Occipital lobe (tissue), 2 donors: ENCODE data around the gene PIEZO1. TPM values are rescaled to one million over a fixed set of nuclear protein-coding genes. Genes with fewer than 3 reads are reported as not detected.
"Not testable (repeated sequence)": the region's sequence is repeated elsewhere in the genome, so short reads cannot be mapped to it uniquely, and the experiment has no call there.

Source experiments
- DNase-seq: peaks from one replicate; lab custom pipeline; 2025; lab: John Stamatoyannopoulos, UW
- total RNA-seq: library from RNA; depleted of rRNA; stranded (reverse); fragments of >200 nt; gene quantifications from one replicate; pipeline ENCODE4 v1.2.3, GENCODE V29; 2014

The PIEZO1 gene
- total RNA-seq, 1 donor from 2014 or later = 4.8 TPM

- no peak for DNase-seq
These were observed 20.9 kb upstream of the PIEZO1 start for GRCh38 chr16:88805887-88806393.

- DNase-seq = no peak
These were observed 20.3 kb upstream of the PIEZO1 start for GRCh38 chr16:88805340-88805715.

DNA sequence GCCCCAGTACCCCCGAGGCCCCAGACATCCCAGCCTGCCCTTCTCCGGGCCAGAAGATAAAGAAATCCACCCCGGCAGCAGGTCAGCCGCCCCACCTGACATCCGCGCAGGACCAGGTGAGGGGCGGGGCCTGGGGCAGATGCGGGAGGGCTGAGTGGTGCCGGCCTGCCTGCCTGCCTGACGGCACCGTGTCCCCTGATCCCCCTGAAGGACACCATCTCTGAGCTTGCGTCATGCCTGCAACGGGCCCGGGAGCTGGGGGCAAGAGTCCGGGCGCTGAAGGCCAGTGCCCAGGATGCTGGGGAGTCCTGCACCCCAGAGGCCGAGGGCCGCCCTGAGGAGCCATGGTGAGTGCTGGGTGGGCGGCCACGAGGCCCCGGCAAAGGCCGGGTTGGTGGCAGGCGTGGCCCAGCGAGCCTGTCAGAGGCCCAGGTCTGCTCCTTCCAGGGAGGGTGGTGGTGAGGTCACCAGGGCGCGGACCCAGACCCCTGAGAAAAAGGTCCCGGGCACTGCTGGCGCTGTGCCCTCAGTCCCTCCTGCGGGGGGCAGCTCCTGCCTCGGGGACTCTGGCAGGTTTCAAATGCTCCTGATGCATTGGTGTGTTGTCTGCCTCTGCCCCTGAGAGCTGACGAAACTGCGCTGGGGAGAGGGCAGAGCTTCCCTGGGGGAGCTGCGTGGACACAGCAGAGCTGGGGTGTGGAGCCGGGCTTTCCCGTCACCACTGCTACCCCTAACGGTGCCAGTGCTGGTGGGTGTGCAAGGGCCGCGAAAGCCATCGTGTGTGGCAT lies 19.7 kb upstream of the PIEZO1 start:
- no peak for DNase-seq

GRCh38 chr16:88804173-88804551 lies 19.1 kb upstream of the PIEZO1 start:
- DNase-seq = no peak

GRCh38 chr16:88803264-88803987 lies 18.4 kb upstream of the PIEZO1 start, which contains the start of gene CDT1:
TSS of gene CDT1 (plus strand) at chr16:88803789. CDS start at chr16:88803832, 43 bp downstream.
- DNase-seq = peak; percentile 48

GRCh38 chr16:88800277-88800592 lies 15.2 kb upstream of the PIEZO1 start:
- no peak for DNase-seq

- no peak for DNase-seq
These were observed 14.7 kb upstream of the PIEZO1 start for GRCh38 chr16:88799569-88800276.

DNA sequence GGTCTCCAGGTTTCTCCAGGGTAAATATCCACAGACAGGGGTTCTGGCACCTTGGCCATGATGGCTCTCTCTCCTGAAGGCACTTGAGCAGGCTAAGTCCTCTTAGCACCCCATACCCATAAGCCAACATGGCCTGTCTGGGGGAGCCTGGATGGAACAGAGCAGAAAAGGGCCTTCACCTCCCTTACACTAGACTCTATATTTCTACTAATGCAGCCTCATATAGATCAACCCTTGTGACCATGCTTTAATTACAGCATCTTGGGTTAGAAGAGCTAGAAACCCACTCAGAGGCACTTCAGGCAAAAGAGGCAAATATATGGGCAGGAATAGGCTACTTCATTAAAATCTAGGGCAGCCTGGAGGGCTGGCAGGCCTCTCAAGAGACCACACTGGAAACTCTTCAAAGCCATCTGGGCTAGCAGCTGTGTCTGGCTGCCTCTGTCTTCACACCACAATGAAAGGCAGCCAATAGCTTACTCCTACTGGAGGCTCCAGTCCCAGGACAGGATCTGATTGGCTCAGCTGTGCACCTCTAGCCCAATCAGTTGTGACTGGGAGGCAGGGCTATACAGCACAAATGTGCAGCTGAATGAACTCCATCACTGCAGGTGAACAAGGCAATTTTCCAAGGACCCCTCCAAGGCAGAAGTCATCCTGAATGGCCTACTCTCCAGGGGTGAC lies 13.9 kb upstream of the PIEZO1 start:
- no peak for DNase-seq

- no peak for DNase-seq
These were observed 13.1 kb upstream of the PIEZO1 start for GRCh38 chr16:88798073-88798472.

DNA sequence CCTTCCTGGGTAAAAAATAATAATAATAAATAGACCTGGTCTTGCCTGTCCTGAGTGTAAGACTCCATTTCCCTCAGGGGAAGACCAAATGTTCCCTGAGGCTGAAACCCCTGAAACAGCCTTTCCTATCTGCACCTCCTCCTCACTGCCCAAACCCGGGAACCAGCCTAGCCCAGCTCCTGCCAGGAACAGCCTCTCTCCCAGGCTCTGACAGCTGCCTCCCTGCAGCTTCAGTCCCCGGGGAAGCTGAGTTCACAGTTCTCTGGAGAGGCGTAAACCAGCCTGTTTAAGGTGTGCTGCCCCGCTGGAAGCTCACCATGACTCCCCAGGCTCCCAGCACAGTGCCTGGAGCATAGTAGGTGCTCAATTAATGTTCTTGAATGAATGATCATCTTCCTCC lies 11.3 kb upstream of the PIEZO1 start:
- no peak for DNase-seq

- no peak for DNase-seq
These were observed 8.4 kb upstream of the PIEZO1 start for GRCh38 chr16:88793251-88793954.

DNA sequence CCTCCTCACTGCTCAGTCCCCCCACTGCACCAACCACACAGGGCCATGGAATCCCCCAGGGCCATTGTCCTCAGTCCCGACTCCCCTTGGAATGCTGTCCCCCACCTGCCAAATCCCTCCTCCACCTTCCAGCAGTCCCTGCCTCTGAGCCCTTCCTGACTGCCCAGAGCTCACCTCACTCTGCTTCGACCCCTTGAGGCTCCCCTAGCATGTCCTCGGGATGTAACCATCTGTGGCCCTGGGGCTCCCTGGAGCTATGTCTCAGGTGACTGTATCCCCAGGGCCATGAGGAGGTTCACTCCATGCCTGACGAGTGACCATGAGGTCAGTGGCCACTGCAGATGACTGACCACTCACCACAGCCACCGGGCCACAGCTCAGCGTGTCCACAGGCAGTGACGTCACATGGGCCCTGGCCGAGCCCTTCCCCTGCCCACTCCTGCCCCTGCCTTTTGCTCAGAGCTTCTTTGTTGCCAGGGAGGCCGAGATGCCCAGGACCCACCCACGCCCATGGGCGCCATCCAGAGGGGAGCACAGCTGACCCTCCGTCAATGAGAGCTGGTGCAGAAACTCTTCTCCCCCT lies 7.7 kb upstream of the PIEZO1 start:
- DNase-seq = no peak

GRCh38 chr16:88792078-88792550 lies 7.1 kb upstream of the PIEZO1 start:
- DNase-seq = no peak

DNA sequence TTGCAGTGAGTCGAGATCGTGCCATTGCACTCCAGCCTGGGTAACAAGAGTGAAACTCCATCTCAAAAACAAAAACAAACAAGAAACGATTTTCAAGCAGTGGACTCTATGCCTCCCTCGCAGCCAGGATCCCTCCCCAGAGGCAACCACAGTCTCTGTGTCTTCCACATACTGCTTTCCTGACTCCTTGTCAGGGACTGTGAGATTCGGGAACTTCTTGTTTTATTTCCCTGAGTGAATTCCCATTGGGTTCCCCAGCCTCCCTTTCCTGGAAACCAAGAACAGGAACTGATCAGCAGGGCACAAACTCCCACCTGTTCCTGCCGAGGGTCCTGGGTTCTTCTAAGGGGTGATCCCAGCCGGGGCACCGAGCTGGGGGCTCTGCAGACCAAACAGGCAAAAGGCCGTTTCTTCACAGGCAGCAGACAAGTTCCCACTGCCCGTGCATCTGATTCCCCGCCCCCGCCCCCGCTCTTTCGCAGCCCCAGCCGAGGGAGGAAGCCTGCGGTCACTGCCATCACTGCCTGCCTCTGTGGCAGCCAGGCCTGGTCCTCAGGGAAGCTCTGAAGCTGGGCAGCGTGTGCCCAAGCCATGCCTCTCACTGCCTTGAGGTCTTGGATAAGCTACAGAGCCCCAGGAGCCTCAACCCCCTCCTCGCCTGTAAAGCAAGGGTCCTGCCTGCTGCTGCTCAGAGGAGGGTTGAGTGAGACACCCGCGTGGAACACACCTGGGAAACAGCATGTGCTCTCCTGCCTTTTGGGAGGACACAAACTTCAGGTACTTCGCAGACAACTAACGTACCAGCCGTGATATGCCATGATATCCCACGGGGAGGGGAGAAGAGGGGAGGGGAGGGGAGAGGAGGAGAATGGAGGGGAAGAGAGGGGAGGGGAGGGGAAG lies 5.5 kb upstream of the PIEZO1 start:
- DNase-seq = no peak

GRCh38 chr16:88789594-88789993 lies 4.6 kb upstream of the PIEZO1 start:
- no peak for DNase-seq

GRCh38 chr16:88788749-88789148 lies 3.7 kb upstream of the PIEZO1 start:
- DNase-seq = not testable (repeated sequence)

GRCh38 chr16:88787579-88788314 lies 2.7 kb upstream of the PIEZO1 start:
- no peak for DNase-seq

DNA sequence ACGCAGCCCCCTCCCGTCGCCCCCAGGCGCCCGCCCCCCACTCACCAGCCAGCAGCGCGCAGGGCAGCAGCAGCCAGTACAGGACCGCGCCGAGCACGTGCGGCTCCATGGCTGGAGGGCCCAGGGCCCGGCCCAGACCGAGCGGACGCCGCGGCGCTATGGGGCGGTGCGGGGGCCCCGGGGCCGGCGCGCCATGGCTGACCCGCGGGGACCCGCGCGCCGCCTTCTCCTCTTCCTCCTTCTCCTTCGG lies 239 bp downstream of the PIEZO1 start:
- DNase-seq = no peak
